ENCODE results near the gene ARHGAP26.

GRCh38 chr5:143061161-143061945 lies 291.2 kb downstream of the ARHGAP26 start:
- TF ChIP-seq, protein P1, sequence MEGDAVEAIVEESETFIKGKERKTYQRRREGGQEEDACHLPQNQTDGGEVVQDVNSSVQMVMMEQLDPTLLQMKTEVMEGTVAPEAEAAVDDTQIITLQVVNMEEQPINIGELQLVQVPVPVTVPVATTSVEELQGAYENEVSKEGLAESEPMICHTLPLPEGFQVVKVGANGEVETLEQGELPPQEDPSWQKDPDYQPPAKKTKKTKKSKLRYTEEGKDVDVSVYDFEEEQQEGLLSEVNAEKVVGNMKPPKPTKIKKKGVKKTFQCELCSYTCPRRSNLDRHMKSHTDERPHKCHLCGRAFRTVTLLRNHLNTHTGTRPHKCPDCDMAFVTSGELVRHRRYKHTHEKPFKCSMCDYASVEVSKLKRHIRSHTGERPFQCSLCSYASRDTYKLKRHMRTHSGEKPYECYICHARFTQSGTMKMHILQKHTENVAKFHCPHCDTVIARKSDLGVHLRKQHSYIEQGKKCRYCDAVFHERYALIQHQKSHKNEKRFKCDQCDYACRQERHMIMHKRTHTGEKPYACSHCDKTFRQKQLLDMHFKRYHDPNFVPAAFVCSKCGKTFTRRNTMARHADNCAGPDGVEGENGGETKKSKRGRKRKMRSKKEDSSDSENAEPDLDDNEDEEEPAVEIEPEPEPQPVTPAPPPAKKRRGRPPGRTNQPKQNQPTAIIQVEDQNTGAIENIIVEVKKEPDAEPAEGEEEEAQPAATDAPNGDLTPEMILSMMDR (IDR thresholded peaks at IDR 0.05; ENCODE audit: low read depth, low read length, poor library complexity, severe bottlenecking), result no peak
- TF ChIP-seq EZH2phosphoT487 (IDR thresholded peaks at IDR 0.05; ENCODE audit: borderline replicate concordance, low read length), result no peak

Measured in DOHH2 (cell line).